Thyroid gland (tissue), 4 donors: ENCODE data around the gene AKT1. TPM values are rescaled to one million over a fixed set of nuclear protein-coding genes. Genes with fewer than 3 reads are reported as not detected.

Experiments used
- DNase-seq, 2 donors: peaks; one replicate each; pipeline ENCODE4 v3.0.0-alpha.2; 2019
- H3K27ac ChIP-seq, 3 donors: fragments of 200-600 bp; sonication (generic); 1 replicate in 2 of 3; 2 replicates in 1 of 3; pipeline ENCODE4 v1.5.1; 2016 to 2019; ENCODE audit warnings: mild to moderate bottlenecking in 1 of 3, moderate library complexity in 1 of 3
- H3K27me3 ChIP-seq: fragments of 200-600 bp; sonication (generic); one replicate; pipeline ENCODE4 v1.5.1; 2019
- H3K36me3 ChIP-seq, 2 donors: fragments of 200-600 bp; sonication (generic); one replicate each; pipeline ENCODE4 v1.5.1; 2016 to 2019
- H3K4me1 ChIP-seq, 2 donors: fragments of 200-600 bp; sonication (generic); one replicate each; pipeline ENCODE4 v1.5.1; 2017 to 2019
- H3K4me3 ChIP-seq, 3 donors: fragments of 200-600 bp; sonication (generic); replicated peaks in 1 of 3; 1 replicate in 2 of 3; 2 replicates in 1 of 3; pipeline ENCODE4 v1.5.1; 2016; ENCODE audit warnings: mild to moderate bottlenecking in 1 of 3
- H3K9me3 ChIP-seq: fragments of 200-600 bp; sonication (generic); one replicate; pipeline ENCODE4 v1.5.1; 2017
- POLR2A ChIP-seq, 2 donors: fragments of 450-650 bp; IDR thresholded peaks; one replicate each; pipeline ENCODE4 v1.6.1; 2017; ENCODE audit warnings: antibody characterized with exemption in 2 of 2, mild to moderate bottlenecking in 2 of 2, moderate library complexity in 1 of 2
- WGBS, 2 donors: methylation state at CpG; one replicate each; pipeline ENCODE4 v1.1.5; 2017; 5-methylcytosine and 5-hydroxymethylcytosine counted together
- intact Hi-C: fragments of 100-400 bp; cut with DNase I; formaldehyde crosslinking; loops from one replicate; pipeline ENCODE4 v1.15.1; 2023
- total RNA-seq, 4 donors: library from RNA; depleted of rRNA; stranded (reverse); fragments of >200 nt; gene quantifications; one replicate each; pipeline ENCODE4 v1.2.3, GENCODE V29; 2016
- TF ChIP-seq, protein P1 (sequence below), 6 experiments: fragments of 200-600 bp in 3 of 6; fragments of 450-650 bp in 3 of 6; sonication (generic) in 3 of 6; IDR thresholded peaks; one replicate each; pipeline ENCODE4 v1.5.1; 2016 to 2019; ENCODE audit warnings: antibody characterized with exemption in 6 of 6, mild to moderate bottlenecking in 2 of 6, inconsistent platforms in 1 of 6, moderate library complexity in 1 of 6

Gene AKT1
- total RNA-seq, 4 donors from 2014 or later = 99.8 to 179 (median 152) TPM

DNA sequence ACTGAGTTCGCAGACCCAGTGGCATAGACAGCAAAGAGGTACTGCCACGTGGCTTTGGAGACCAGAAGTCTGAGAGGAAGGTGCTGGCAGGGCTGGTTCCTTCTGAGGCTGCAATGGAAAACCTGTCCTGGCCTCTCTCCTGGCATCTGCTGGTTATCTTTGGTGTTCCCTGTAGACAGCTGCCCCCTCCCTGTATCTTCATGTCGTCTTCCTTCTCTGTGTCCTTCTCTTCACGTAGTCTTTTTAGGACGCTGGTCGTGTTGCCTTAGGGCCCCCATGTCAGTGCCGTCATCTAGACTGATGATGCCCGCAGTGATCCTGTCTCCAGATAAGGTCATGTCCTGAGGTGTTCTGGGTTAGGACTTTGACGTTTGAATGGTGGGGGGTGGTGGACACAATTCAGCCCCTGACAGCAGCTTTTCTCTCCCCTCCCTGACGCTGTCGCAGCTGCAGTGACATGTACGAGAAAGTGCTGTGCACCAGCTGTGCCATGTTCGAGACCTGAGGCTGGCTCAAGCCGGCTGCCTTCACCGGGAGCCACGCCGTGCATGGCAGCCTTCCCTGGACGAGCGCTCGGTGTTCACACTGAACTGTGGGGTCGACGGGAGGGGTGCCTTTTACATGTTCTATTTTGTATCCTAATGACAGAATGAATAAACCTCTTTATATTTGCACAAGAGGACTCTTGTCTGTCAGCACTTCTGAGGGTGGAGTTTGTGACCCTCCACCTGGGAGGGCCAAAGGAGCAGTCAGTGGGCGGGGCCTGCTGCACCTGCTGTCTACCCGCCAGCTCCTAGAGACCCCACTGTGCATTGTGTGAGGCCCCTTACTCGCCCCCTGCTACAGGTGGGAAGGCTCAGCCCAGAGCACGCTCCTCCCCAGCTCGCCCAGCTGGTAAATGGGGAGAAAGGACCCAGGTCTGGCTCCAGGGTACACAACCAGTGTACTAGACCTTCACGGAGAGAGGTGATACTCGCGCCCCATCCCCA, 36.3 kb downstream of the AKT1 start:
- no peak overlapping the region for H3K4me3 ChIP-seq
- H3K4me1 ChIP-seq = peaks cover 3 to 8% of the 10 kb centered on the region in 2 donors
- no peak overlapping the region for H3K27ac ChIP-seq
- WGBS, 2 donors = 93 to 95% methylated on average over 28 to 29 of the region's 30 CpGs
- H3K27me3 ChIP-seq = no peaks in the 10 kb centered on the region
- H3K36me3 ChIP-seq = peaks cover 27 to 39% of the 10 kb centered on the region in 2 donors
- H3K9me3 ChIP-seq = no peaks in the 10 kb centered on the region
- TF ChIP-seq POLR2A (IDR thresholded peaks at IDR 0.05) = no peak
- DNase-seq = no peak
- intact Hi-C loops = no loop called here

DNA sequence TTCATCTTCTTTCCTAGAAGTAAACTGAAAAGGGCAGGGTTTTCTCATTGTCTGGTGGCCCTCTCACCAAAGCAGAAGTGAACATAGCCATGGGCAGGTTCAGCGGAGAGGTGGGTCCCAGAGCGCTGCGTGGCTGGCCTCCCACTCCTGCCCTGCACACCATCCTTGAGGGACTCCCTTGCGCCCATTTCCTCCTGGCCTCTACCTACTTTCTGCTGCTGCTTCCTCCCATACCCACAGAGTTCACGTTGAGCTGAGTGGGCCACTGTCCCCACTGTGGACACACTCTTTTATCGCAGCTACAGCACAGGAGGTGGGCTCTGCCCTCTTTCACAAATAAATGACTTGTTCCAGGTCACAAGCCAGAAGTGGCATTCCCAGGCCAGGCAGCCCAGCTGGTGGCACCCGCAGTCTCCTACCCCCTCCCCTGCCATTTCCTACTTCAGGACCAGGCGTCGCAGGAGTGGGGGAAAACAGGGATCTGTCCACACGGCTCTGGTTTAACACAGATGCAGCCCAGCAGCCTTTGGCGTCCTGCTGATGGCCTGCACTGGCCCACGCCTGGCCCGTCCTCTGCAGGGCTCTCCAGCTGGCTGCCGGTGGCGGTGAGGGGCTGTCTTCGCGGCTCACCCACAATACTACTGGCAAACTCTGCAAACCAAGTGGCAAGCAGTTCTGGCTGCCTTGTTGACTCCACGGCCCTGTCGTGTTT, 37.7 kb downstream of the AKT1 start:
- Histone ChIP-seq H3K36me3 (peaks cover 27 to 39% of the 10 kb centered on the region in 2 donors), H3K4me1 (peaks cover 11 to 15% of the 10 kb centered on the region in 2 donors), H3K27me3 (no peaks in the 10 kb centered on the region), H3K27ac (no peak overlapping the region), H3K9me3 (no peaks in the 10 kb centered on the region), H3K4me3 (no peak overlapping the region)
- DNase-seq = no peak
- intact Hi-C loops = no loop called here
- TF ChIP-seq POLR2A (IDR thresholded peaks at IDR 0.05) = no peak
- TF ChIP-seq, protein P1, sequence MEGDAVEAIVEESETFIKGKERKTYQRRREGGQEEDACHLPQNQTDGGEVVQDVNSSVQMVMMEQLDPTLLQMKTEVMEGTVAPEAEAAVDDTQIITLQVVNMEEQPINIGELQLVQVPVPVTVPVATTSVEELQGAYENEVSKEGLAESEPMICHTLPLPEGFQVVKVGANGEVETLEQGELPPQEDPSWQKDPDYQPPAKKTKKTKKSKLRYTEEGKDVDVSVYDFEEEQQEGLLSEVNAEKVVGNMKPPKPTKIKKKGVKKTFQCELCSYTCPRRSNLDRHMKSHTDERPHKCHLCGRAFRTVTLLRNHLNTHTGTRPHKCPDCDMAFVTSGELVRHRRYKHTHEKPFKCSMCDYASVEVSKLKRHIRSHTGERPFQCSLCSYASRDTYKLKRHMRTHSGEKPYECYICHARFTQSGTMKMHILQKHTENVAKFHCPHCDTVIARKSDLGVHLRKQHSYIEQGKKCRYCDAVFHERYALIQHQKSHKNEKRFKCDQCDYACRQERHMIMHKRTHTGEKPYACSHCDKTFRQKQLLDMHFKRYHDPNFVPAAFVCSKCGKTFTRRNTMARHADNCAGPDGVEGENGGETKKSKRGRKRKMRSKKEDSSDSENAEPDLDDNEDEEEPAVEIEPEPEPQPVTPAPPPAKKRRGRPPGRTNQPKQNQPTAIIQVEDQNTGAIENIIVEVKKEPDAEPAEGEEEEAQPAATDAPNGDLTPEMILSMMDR (IDR thresholded peaks at IDR 0.05) = no peak
- WGBS, 2 donors = 89 to 93% methylated on average over 19 of the region's 19 CpGs

GRCh38 chr14:104757238-104757585, 38.3 kb downstream of the AKT1 start:
- Histone ChIP-seq H3K4me3 (no peak overlapping the region), H3K36me3 (peaks cover 27 to 39% of the 10 kb centered on the region in 2 donors), H3K27me3 (no peaks in the 10 kb centered on the region), H3K4me1 (peaks cover 12 to 16% of the 10 kb centered on the region in 2 donors), H3K9me3 (no peaks in the 10 kb centered on the region), H3K27ac (no peak overlapping the region)
- no peak for TF ChIP-seq POLR2A (IDR thresholded peaks at IDR 0.05)
- TF ChIP-seq, protein P1 (IDR thresholded peaks at IDR 0.05) = no peak
- intact Hi-C loops = no loop called here
- WGBS, 2 donors = 85 to 91% methylated on average over 10 of the region's 10 CpGs
- DNase-seq = no peak

DNA sequence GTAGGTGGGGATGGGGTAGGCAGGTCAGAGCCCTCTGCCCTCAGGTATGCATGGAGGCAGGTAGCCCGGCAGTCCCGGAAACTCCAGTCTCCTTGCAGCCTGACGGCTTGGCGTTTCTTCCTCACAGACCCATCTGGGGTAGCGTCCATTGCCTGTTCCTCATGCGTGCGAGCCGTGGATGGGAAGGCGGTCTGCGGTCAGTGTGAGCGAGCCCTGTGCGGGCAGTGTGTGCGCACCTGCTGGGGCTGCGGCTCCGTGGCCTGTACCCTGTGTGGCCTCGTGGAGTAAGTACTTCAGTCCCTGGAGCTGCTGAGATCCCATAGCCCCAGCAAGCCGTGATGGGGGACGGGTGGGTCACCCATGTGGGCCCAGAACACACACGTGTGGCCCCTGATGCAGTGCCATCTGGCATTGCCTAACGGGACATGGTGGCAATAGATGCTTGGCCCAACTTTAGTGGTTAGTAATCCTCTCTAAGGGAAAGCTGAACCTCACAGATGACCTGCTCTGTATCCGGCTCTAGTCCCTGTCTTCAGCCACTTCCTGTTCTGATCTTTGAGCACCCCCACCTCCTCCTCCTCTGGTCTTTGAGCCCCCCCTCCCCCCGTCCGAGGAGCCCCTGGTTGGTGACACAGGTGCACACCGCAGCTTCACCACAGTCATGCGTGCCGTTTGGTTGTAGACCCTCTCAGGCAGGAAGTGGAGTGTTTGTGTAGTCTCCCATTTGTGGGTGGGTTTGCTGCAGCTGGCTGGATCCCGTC, 38.9 kb downstream of the AKT1 start:
- Histone ChIP-seq H3K36me3 (peaks cover 23 to 39% of the 10 kb centered on the region in 2 donors), H3K4me3 (no peak overlapping the region), H3K27me3 (no peaks in the 10 kb centered on the region), H3K4me1 (peaks cover 16 to 21% of the 10 kb centered on the region in 2 donors), H3K9me3 (no peaks in the 10 kb centered on the region), H3K27ac (no peak overlapping the region)
- no peak for DNase-seq
- intact Hi-C loops = no loop called here
- WGBS, 2 donors = 75 to 83% methylated on average over 16 to 23 of the region's 27 CpGs
- no peak for TF ChIP-seq POLR2A (IDR thresholded peaks at IDR 0.05)
- TF ChIP-seq, protein P1 (IDR thresholded peaks at IDR 0.05) = no peak

DNA sequence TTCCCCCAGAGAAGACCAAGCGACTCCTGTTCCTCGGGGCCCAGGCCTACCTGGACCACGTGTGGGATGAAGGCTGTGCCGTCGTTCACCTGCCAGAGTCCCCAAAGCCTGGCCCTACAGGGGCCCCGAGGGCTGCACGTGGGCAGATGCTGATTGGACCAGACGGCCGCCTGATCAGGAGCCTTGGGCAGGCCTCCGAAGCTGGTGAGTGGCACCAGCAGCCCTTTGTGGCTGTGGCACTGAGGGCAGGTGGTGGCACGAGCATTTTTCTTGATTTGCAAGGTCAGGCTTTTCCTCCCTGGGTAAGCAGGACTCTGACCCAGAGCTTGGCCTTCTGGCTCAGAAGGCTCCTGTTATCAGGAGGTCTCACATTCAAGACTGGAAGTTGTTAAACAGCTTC, 39.9 kb downstream of the AKT1 start:
- no peaks in the 10 kb centered on the region for H3K9me3 ChIP-seq
- WGBS, 2 donors = 91 to 92% methylated on average over 5 to 9 of the region's 11 CpGs
- DNase-seq = no peak
- H3K27me3 ChIP-seq = no peaks in the 10 kb centered on the region
- peaks cover 16 to 21% of the 10 kb centered on the region in 2 donors for H3K4me1 ChIP-seq
- intact Hi-C loops = no loop called here
- H3K4me3 ChIP-seq = no peak overlapping the region
- H3K27ac ChIP-seq = no peak overlapping the region
- peaks cover 23 to 39% of the 10 kb centered on the region in 2 donors for H3K36me3 ChIP-seq
- no peak for TF ChIP-seq POLR2A (IDR thresholded peaks at IDR 0.05)
